Measurements from ENCODE around the gene TKT. TPM values are rescaled to one million over a fixed set of nuclear protein-coding genes. Genes with fewer than 3 reads are reported as not detected.

TKT gene
- 472 and 843 TPM in 2 replicates for total RNA-seq

GRCh38 chr3:53255775-53256703 is at the start of gene TKT:
TKT (minus strand) TSS chr3:53256022; CDS start chr3:53255942, 80 bp downstream.

Other genes starting within 250 kb of the TKT start
- gene SFMBT1, start 209.9 kb downstream of the TKT start, total RNA-seq, result 7.5 and 13.8 TPM in 2 replicates
- 23.4 and 24.5 TPM in 2 replicates for gene RFT1, start 125.6 kb downstream of the TKT start, total RNA-seq
- gene PRKCD, start 94.8 kb downstream of the TKT start, total RNA-seq, result 4.2 and 5.9 TPM in 2 replicates
- gene DCP1A, start 91.5 kb upstream of the TKT start, total RNA-seq, result 9.4 and 12.4 TPM in 2 replicates
- gene CACNA1D, start 238.6 kb upstream of the TKT start, total RNA-seq, result 0.33 and 1.5 TPM in 2 replicates

Data from uterine smooth muscle cell (primary cell).